Kidney tubule cell (primary cell): ENCODE data around the gene GOLGB1.
A peak's percentile ranks its signal among the peaks of the same experiment; 100 is the strongest.
"Not testable (repeated sequence)": the region's sequence is repeated elsewhere in the genome, so short reads cannot be mapped to it uniquely, and the experiment has no call there.

Experiments used
- DNase-seq: peaks from one replicate; pipeline ENCODE4 v3.0.0-alpha.2; 2018; ENCODE audit warnings: low spot score

GOLGB1 gene

GRCh38 chr3:121747976-121748375, 1.6 kb downstream of the GOLGB1 start:
- no peak for DNase-seq

- DNase-seq: not testable (repeated sequence)
These were observed 6.4 kb downstream of the GOLGB1 start for GRCh38 chr3:121743106-121743505.

- no peak for DNase-seq
These were observed 8.6 kb downstream of the GOLGB1 start for GRCh38 chr3:121740896-121741295.

- DNase-seq: no peak
These were observed 9.6 kb downstream of the GOLGB1 start for GRCh38 chr3:121739902-121740301.

GRCh38 chr3:121737644-121738043, 11.9 kb downstream of the GOLGB1 start:
- DNase-seq: peak; percentile 13

GRCh38 chr3:121736112-121736511, 13.4 kb downstream of the GOLGB1 start:
- no peak for DNase-seq

- DNase-seq: no peak
These were observed 14.4 kb downstream of the GOLGB1 start for GRCh38 chr3:121735047-121735696.

GRCh38 chr3:121730940-121731687, 18.4 kb downstream of the GOLGB1 start:
- no peak for DNase-seq

GRCh38 chr3:121724130-121724529, 25.4 kb downstream of the GOLGB1 start:
- DNase-seq: no peak

GRCh38 chr3:121723485-121723884, 26.1 kb downstream of the GOLGB1 start:
- no peak for DNase-seq

- DNase-seq: no peak
These were observed 27.1 kb downstream of the GOLGB1 start for GRCh38 chr3:121722411-121722810.

- no peak for DNase-seq
These were observed 29.4 kb downstream of the GOLGB1 start for GRCh38 chr3:121720163-121720562.

- DNase-seq: peak; percentile 7
These were observed 30.1 kb downstream of the GOLGB1 start for GRCh38 chr3:121719423-121719822.

- DNase-seq: no peak
These were observed 31.2 kb downstream of the GOLGB1 start for GRCh38 chr3:121718205-121718846.

GRCh38 chr3:121710347-121710746, 39.2 kb downstream of the GOLGB1 start:
- DNase-seq: no peak

- no peak for DNase-seq
These were observed 41.8 kb downstream of the GOLGB1 start for GRCh38 chr3:121707531-121708273.

- DNase-seq: no peak
These were observed 44.0 kb downstream of the GOLGB1 start for GRCh38 chr3:121705541-121705940.

GRCh38 chr3:121703973-121704372, 45.6 kb downstream of the GOLGB1 start:
- DNase-seq: no peak

GRCh38 chr3:121698901-121699300, 50.6 kb downstream of the GOLGB1 start:
- DNase-seq: no peak

- no peak for DNase-seq
These were observed 51.1 kb downstream of the GOLGB1 start for GRCh38 chr3:121698476-121698875.

GRCh38 chr3:121696186-121696585, 53.4 kb downstream of the GOLGB1 start:
- no peak for DNase-seq

- no peak for DNase-seq
These were observed 57.4 kb downstream of the GOLGB1 start for GRCh38 chr3:121692010-121692699.
